GM21576 (cell line): ENCODE results near the gene TAPBPL.
"Not testable (repeated sequence)": the region's sequence is repeated elsewhere in the genome, so short reads cannot be mapped to it uniquely, and the experiment has no call there.

Experiments
- ATAC-seq: cut with Tn5 transposase; IDR thresholded peaks from one replicate; pipeline ENCODE4 v1.9.1; 2021; ENCODE audit warnings: mild to moderate bottlenecking, moderate library complexity; ENCODE audit not compliant: unreplicated experiment

Gene TAPBPL, protein sequence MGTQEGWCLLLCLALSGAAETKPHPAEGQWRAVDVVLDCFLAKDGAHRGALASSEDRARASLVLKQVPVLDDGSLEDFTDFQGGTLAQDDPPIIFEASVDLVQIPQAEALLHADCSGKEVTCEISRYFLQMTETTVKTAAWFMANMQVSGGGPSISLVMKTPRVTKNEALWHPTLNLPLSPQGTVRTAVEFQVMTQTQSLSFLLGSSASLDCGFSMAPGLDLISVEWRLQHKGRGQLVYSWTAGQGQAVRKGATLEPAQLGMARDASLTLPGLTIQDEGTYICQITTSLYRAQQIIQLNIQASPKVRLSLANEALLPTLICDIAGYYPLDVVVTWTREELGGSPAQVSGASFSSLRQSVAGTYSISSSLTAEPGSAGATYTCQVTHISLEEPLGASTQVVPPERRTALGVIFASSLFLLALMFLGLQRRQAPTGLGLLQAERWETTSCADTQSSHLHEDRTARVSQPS

DNA sequence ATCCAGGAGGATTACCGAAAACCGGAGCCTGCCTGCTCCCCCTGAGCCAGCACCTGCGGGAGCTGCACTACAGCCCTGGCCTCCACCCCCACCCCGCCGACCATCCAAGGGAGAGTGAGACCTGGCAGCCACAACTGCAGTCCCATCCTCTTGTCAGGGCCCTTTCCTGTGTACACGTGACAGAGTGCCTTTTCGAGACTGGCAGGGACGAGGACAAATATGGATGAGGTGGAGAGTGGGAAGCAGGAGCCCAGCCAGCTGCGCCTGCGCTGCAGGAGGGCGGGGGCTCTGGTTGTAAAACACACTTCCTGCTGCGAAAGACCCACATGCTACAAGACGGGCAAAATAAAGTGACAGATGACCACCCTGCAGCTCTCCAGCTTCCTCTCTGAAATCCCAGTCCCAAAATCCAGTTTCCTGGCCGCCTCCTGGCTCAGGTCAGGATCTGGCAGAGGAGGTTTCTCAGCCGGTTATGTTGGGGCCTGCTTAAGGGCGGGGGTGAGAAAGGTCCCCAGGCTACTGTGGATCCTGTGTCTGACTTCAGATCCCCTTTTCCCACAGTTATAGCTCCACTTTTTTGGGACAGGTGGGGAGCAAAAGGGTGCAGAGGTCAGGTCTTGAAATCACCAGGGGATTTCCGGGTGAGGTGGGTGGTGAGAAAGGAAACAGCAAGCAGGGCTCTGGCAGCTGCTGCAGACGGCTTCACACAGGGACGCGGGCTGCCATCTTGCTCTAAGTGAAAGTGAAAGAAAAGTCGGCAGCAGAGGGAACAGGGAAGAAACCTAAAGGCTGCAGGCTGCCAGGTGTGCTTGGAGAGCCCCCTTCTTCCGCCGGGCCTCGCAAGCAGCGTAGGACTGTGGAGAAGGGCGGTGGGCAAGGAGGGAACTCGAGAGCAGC, at the start of gene TAPBPL:
Gene TAPBPL, plus strand, starts transcription at position 695 of the 897 bp plus-strand sequence. CDS start 207 bp downstream, outside the sequence.
- ATAC-seq, result peak; percentile 62

DNA sequence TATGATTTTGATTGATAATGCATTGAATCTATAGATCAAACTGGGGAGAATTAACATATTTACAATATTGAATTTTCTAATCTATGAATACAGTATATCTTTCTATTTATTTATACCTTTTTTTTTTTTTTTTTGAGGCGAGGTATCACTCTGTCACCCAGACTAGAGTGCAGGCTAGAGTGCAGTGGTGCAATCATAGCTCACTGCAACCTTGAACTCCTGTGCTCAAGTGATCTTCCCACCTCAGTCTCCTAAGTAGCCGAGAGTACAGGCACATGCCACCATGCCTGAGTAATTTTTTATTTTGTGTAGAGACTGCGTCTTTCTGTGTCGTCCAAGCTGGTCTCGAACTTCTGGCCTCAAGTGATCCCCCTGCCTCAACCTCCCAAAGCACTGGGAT, 47.5 kb upstream of the TAPBPL start:
- no peak for ATAC-seq

DNA sequence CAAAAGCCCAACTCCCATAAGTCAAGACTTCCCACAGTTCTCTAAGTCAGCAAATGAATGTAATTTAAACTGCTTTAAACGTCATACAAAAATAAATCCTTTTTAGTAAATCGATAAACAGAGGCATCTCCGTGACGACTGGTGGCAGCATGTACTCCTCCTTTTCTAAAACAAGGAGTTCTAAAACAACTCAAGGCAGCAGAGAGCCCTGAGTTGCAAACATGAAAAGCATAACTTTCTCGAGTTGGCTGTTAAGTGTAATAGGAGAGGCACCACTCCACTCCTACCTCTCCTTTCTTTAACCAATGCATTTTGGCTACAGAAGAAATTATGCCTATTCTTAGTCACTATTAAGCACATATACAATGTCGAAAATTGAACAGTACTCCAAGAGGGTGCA, 45.9 kb upstream of the TAPBPL start:
- no peak for ATAC-seq

DNA sequence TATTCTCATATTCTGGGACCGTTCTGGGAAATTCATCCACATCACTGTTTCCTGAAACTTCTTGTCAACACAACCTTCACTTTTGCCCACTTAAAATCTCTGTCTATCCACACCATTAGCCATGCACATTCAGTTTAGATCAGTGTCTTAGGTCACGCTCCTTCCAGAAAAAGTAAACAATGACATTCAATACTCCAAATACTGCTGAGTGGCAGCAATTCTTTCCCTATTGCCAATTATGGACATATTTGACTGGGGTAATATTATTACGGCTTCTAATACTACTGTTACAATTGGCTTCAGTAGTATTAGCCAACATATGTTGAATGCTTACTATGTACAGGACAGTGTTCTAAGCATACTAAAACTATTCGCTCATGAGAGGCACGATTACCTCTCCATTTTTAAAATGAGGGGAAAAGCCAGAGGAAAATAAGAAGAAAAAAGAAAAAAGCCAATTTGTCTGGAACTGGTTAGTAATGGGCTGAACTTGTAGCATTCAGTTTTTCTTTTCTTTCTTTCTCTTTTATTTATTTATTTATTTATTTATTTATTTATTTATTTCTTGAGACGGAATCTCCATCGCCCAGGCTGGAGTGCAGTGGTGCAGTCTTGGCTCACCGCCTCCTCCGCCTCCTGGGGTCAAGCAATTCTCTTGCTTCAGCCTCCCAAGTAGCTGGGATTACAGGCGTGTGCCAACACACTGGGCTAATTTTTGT, 44.4 kb upstream of the TAPBPL start:
- no peak for ATAC-seq

DNA sequence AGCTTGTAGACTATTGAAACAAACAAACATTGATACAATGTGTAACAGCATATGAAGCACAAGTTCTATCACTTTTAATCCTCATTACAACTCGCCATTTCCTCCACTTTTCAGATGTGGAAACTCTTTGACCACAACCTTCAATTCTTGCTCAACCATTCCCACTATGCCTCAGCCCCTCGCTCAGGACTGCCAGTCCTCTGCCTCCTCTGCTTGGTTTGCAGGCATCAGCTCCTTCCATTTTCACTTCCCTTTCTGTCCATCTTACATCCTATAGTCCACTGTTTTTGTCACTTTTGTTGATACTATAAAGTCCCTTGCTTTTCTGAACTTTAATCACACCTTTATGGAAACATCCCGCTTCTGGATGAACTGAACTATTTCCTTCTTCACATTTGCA, 35.2 kb upstream of the TAPBPL start:
- ATAC-seq, result no peak

DNA sequence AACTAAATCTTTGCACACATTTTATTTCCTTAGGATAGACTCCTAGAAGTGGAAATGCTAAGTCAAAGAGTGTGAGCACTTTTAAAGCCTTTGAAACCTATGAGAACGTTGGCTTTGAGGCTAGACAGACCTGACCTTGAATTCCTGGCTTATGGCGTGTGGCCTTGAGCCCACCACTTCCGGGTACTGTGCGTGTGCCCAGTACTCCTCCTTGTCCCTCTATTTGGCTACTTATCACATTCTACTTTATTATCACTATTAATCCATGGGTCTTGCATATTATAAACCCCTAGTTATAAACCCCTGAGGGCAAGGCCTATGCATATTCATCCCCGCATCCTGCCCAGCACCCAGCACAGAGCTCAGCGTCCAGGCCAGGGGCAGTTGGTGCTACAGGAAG, 33.0 kb upstream of the TAPBPL start:
- no peak for ATAC-seq

DNA sequence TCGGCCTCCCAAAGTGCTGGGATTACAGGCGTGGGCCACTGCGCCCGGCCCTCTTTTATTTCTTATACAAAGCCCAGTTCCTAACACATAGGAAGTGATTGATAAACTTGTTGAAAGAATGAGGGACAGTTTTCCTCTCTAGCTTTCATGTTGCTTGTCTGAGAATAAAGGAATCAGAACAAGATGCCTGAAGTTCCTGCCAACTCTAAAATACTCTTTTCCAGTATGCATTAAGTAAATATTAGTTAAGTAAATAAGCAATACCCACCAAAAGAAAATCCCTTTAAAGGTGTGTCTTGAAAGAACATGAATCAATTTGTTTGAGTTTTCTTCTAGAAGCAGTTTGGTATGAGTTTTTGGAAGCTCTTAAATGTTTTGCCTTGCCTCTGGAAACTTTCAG, 31.5 kb upstream of the TAPBPL start:
- ATAC-seq, result no peak

DNA sequence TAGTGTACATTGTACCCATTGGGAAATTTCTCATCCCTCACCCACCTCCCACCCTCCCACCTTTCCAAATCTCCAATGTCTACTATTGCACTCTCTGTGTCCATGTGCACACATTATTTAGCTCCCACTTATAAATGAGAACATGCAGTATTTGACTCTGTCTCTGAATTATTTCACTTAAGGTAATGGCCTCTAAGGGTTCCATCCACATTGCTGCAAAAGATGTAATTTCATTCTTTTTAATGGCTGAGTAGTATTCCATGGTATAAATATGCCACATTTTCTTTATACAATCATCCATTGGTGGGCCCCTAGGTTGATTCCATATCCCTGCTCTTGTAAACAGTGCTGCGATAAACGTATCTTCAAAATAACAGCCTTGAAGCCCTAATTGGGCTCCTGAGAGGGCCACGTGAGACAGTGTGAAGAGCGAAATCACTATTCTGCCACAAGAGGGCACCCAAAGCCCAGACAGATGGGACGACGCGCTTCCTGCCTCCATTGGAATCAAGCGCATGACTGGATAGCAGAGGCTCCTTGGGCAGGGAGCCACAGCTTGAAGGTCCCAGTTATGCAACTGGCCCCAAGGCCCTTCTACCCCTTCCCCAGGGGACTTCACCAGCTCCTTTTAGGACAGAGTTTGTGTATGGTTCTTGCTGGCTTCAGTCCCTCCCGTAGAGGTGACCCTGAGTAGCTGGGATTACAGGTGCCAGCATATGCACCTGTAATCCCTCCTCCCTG, 28.4 kb upstream of the TAPBPL start:
- peak; percentile 34 for ATAC-seq

DNA sequence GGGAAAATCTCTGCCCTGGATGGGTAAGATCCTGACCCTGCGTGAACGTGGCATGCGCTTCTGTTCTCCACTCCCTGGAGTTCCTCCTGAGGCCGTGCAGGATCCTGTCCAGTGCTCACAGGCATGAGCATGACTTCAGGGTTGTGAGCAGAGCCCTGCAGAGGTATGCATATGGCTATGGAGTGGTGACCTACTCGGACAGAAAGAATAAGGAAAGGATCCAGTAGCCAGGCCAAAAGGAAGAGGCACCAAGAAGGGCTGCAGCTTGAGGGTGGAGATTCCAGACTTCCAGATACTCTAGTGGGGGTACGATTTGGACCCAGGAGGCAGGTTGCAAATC, 27.9 kb upstream of the TAPBPL start:
- no peak for ATAC-seq

DNA sequence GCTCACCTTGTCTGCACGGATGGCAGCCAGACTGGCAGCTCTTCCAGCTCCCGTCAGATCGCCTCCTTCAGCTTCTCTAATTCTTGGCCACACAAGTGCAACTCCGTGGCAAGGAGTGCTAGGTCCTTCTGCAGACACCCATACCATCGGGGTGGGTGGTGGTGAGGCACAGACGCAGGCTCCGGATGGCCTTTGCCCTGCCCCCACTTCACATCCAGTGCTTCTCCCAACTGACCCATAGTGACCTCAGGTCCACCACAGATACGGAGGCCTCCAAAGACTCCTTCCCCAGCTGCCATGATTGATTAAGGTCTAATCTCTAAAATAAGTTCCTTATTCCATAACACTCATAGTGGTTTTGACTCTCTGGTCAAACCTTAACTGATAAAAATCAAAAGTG, 27.0 kb upstream of the TAPBPL start:
- no peak for ATAC-seq

DNA sequence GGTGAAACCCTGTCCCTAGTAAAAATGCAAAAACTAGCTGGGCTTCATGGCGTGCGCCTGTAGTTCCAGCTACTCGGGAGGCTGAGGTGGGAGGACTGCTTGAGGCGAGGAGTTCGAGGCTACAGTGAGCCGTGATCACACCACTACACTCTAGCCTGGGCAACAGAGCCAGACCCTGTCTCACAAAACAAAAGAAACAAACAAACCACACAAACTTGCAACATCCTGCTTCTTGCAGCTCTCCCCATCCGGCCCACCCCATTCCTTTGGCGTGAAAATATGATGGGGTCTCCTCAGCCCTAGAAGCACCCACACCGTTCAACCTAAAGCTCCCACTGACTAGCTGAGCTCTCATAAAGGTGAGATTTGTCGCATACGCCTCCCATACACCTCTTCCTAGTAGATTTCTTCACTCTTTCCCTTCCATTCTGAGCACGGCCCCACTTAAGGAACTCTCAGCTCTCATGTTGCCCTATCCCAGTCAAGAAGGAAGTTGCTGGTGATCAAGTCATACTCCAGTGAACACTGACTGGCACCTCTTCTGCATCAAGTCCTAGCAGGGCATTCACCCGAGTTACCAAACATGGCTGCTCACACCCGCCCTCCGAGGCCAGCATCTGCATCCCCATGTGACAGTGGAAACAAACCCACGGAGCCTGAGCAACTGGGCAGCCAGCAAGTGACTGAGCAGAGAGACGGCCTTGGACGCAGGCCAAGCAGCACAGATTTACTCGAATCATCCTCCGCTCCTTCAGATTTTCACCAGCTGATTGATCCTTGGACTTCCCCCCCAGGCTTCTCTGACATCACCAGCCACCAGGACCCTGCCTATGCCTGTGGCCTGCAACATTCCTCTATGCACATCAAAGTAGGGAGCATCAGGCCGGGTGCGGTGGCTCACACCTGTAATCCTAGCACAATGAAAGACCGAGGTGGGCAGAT, 26.0 kb upstream of the TAPBPL start:
- no peak for ATAC-seq

DNA sequence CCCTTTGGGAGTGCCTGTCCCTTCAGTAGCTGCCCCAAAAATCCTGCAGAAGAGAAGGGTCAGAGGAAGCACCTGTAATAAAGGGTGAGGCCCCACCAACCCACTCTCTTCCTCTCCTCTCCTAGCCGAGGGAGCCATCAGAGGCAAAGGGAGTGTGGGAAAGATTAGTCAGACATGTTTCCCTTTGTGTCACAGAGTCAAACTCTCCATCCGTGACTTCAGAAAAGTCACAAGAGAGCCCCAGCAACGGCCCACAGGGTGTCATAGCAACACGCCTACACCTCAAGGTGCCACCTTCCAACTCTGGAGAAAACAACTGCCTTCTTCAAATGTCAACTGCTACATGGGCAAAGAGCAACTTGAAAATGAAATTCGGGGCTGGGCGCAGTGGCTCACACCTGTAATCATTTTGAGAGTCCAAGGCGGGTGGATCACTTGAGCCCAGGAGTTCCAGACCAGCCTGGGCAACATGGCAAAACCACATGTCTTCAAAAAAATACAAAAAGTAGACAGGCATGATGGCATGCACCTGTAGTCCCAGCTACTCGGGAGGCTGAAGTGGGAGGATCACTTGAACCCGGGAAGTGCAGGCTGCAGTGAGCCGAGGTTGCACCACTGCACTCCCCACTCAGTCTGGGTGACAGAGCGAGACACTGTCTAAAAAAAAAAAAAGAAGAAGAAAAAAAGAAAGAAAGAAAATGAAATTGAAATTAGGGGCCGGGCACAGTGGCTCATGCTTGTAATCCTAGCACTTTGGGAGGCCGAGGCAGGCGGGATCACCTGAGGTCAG, 24.8 kb upstream of the TAPBPL start:
- peak; percentile 59 for ATAC-seq

DNA sequence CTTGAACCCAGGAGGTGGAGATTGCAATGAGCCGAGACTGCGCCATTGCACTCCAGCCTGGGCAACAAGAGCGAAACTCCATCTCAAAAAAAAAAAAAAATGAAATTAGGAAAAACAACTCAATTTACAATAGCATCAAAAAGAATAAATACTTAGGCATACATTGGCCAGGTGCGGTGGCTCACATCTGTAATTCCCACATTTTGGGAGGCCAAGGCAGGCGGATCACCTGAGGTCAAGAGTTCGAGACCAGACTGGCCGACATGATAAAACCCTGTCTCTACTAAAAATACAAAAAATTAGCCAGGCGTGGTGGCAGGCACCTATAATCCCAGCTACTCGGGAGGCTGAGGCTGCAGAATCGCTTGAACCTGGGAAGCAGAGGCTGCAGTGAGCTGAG, 24.0 kb upstream of the TAPBPL start:
- not testable (repeated sequence) for ATAC-seq

DNA sequence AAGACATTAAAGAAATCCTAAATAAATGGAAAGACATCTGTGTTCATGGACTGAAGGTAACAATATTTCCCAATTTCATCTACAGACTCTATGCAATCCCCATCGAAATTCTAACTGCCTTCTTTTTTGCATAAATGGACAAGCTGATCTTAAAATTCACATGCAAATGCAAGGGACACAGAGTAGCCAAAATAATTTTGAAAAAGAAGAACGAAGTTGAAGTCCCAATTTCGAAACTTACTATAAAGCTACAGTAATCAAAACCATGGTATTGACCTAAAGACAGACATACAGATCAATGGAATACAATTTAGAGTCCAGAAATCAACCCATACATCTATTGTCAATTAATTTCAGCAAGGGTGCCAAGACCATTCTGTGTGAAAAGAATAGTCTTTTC, 23.5 kb upstream of the TAPBPL start:
- no peak for ATAC-seq

DNA sequence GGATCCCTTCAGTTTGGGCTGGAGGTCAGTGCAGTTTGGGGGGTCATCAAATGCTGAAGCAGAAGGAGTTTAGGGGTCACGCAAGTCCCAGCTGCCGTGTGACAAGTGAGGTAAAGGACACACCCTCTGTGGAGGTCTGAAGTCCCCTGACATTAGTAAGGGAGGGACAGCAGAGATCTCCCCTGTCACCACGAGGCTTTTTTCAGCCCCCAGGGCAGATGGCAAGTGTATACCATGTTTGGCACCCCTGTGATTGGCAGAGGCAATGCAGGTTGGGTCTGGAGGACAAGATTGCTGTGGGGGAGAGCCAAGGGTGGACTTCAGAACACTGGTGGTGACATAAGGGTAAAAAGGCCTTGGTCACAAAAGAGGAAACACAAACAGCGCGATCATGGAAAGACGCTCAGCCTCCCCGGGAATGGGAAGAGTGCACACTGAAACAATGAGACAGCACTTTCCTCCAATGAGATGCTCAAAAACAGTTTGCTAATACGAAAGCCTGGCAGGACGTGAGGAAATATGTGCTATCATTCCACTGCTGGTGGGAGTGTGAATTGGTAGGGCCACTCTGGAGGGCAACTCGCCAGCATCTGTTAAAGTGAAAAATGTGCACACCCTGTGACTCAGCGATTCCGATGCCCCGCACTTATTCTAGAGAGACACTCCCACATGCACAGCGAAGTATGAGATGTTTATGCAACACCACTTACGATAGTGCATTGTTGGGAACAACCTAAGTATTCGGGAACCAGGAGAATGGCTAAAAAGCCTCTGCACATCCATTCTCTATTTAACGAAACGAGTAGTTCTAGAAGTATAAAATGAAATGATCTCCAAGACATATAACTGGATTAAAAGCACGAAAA, 21.5 kb upstream of the TAPBPL start:
- ATAC-seq, result no peak

DNA sequence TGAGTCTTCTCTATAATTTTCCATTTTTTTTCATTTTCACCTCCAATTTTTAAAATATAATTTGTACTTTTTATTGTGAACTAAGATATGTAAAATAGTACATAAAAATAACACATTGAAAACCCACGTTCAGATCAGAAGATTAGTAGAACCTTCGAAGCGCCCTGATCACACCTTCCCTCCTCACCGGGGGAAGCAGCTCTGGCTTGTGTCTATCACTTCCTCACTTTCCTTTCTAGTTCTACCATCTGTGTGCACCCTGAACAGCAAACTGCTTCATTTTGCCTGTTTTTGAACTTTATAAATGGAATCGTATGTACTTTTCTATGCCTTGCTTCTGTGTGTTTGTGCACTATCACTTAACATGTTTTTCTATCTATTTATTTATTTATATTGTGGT, 18.9 kb upstream of the TAPBPL start:
- ATAC-seq, result no peak

DNA sequence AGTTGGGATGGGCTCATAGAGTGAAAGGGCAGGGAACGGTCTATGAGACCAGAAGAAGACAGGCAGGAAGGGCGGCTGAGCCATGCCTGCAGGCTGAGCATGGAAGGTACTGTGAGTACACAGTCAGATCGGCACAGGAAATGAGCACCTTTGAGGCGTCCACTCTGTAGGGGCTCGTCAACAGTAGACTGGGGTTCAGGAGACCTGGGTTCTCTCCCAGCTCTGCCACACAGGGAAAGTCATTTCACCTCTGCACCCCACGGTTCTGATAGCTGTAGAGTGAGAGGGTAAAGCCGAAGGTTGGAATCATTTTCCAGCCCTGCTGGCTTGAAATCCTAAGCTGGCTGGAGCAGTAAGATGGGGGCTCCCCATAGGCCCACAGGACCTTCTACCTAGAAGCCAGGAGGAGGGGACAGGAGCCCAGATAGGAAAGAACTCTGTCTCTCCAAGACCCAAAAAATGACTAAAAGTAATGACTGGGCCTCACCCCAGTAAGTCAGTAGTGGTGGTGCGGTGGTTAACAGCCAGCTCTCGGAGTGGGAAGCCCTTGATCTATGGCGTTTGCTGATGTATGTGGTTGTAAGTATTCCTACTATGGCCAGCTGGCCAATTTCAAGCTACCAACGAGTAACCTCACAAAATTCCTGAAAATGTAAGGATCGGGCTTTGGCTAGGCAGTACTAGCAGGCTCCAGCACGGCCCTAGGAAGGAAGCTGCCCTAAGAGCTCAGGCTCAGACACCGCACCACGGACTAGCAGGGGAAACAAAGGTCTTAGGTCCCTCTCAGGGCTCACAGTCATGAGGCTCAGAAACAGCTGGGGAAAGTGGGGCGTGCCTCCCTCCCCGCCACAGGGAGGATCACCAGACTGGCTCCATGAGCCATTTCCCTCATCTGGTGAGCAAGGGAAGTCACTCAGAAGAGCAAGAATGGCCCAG, 17.4 kb upstream of the TAPBPL start:
- no peak for ATAC-seq
